HG02623 (cell line): ENCODE data around the gene SPTBN1.
A peak's percentile ranks its signal among the peaks of the same experiment; 100 is the strongest.

Experiments used
- ATAC-seq: cut with Tn5 transposase; IDR thresholded peaks from one replicate; pipeline ENCODE4 v1.9.1; 2021; ENCODE audit warnings: moderate library complexity; ENCODE audit not compliant: unreplicated experiment

The SPTBN1 gene

GRCh38 chr2:54549917-54550518 is 93.9 kb downstream of the SPTBN1 start:
- ATAC-seq, result no peak

DNA sequence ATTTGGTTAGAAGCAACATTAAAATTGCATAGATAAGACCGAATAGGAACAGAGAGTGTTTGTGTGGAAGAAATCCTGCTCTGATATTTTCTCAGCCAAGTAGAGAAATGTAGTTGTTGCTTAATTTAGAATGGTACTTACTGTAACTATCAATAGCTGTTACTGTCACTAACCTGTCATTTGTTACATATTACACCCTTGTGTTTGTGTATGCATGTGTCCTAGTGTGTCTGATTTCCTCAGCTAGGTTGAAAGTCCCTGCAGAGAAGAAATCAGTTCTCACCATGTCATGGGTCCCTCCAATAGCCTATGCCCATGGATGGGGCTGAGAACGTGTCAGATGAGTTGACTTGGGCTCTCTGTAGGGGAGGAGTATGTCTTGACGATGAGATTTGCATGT is 94.4 kb downstream of the SPTBN1 start:
- ATAC-seq, result no peak

DNA sequence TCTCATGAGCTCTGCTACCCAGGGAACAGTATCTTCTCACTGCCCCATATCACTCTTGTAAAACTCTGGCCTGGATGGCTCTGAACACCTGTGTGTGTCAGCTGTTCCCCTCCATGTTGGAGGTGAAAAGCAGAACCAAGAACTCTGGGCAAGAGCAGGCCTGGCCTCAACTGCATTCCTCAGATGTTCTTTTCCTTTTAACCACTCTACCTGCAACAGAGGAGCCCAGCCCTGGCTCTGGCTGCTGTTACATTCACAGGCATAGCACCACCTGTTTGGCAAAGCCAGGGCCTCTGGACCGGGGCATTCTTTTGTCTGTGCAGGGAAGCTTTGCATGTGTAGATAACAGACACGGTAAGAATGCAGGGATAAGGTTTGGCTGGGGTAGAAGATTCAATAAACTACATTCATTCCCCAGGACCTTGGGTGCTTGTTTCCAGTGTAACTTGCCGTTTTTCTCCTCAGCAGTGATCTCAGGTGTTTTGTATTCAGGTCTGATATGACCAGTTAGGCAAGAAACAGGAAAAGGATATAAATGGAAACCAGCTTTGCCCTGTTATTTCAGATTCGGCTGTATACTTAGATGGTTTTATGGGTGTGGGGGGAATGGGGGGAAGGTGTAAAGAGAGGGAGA is 95.1 kb downstream of the SPTBN1 start:
- peak; percentile 79 for ATAC-seq

GRCh38 chr2:54553075-54553474 is 96.9 kb downstream of the SPTBN1 start:
- no peak for ATAC-seq

DNA sequence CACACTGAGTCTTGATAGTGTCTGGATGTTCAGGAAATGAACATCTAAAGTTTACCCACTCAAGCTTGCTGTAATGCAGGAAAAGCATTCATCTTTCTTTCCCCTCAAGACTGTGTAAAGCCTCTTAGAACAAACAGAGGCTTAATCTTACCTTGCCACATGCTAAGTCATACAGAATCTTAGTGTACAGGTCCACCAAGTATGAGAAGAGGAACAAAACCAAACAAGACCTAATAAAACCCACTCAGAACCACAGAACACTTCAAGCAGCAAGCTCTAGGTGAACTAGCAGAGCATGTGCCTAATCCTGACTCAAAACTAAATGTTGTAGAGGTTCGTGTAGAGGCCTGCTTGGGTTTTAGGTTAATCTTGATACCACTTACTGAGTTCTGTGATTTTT is 97.6 kb downstream of the SPTBN1 start:
- ATAC-seq, result no peak

- ATAC-seq, result no peak
Observed at GRCh38 chr2:54555318-54555837, 99.3 kb downstream of the SPTBN1 start.

GRCh38 chr2:54556621-54557121 is 100.5 kb downstream of the SPTBN1 start:
- no peak for ATAC-seq

- no peak for ATAC-seq
Observed at GRCh38 chr2:54557211-54557600, 101.1 kb downstream of the SPTBN1 start.

DNA sequence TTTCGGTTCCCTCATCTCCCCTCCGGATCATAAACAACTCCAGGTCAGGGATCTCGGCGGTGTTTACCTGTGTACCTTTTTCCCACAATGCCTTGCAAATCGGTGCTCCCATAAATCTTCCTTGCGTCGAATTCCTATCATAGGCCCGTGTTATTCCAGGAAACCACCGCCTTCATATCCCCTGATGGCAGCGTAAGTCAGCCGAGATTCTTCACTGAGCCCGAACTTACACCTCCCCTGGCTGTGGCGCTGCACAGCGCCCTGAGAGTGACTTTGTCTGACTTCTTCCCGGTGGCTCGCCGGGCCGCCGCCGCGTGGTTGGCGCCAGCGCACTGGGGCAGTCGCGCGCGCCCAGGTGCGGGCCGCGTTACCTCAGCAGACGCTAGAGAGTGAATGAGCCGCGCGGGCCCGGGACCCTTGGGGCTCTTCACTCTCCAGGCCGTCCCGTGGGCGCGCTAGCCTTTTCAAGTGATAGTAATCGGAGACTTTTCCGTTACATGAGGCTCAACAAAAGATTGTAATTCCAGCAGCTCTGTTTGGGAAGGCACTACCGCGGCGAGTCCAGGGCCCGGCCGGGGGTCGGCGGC is 101.6 kb downstream of the SPTBN1 start:
- peak; percentile 42 for ATAC-seq

DNA sequence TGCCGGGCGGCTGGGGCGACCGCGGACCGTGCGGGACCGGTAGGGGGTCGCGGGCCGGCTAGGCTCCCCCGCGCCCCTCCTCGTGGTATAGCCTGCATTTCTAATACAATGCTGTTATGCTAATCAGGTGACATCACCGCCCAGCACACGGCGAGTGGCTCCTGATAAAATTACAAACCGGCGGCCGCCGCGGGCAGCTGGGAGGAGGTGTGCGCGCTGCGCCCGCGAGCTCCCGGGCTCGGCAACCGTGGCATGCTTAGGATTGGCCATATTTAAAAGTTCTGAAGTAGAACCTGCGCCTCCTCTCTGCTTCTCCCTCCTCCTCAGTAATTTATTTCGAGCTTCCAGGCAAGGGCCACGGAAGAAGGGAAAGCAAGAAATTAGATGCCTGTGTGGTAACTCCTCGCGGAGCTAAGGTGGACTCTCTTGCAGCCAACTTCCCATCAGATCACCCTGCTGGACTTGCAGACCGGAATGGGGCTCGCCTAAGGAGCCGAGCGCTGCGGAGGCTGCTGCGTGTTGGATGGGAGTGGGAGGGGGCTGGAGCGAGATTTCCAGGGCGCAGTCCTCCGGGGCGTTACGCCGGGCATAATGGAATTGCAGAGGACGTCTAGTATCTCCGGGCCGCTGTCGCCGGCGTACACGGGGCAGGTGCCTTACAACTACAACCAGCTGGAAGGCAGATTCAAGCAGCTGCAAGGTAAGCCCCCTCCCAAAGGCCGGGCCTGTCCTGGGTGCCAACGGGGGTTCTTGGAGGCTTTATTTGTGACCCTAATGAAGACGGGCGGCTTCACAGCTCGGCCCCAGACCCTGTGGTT is 102.3 kb downstream of the SPTBN1 start:
- peak; percentile 44 for ATAC-seq

DNA sequence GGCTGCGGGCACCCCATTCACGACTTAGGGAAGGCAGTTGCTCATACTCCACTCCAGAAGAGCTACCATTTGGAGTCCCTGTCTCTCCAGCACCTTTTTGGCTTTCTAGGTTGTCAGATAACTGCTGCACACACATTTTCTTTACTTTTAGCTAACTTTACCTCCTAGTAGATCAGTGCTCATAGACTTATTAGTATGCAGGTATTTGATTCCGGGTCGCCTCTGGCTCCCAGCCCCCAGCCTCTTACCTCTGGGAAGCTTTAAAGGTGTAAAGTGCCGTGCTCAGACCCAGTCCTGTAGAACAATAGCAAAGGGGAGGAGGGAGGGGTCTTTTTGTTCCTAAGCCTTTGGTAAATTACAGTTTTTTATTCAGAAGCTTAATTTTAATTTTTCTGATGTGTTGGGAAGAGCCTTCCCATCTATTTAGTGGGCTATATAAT is 102.9 kb downstream of the SPTBN1 start:
- ATAC-seq, result no peak

GRCh38 chr2:54559593-54560145 is 103.5 kb downstream of the SPTBN1 start:
- ATAC-seq, result no peak

DNA sequence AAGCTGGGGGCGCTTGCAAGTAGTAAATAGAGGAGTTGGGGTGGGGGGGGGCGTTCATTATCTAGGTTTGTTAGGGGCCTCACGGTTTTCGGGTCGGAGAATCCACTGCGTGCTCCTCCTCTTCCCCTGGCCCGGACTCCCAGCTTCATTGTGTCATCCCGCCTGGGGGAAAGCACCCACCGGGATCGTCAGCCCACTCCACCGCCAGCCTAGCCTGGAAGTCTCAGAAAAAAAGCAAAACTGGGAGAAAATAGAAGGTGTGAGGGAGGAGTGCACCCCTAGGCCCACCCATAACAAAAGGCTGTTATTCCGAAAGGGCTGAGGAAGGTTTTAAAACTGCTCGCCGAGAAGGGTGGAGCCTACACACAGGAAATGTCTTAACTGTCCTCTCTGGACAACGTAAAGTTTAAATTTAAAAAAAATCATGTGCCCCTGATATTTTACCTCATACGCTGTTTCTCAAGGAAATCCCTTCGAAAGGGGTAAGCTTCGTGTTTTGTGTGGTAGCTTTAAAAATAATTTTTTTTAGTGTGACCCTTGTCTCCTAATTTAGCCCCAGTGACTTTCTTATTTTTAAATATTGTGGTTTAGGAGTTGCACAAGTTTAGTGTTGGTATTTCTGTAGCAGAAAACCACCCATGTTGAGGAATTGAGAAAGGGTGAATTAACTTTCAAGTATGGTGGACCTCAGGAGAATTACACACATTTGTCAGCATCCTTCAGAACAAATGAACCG is 104.2 kb downstream of the SPTBN1 start:
- peak; percentile 39 for ATAC-seq

- no peak for ATAC-seq
Observed at GRCh38 chr2:54561010-54561409, 104.9 kb downstream of the SPTBN1 start.

DNA sequence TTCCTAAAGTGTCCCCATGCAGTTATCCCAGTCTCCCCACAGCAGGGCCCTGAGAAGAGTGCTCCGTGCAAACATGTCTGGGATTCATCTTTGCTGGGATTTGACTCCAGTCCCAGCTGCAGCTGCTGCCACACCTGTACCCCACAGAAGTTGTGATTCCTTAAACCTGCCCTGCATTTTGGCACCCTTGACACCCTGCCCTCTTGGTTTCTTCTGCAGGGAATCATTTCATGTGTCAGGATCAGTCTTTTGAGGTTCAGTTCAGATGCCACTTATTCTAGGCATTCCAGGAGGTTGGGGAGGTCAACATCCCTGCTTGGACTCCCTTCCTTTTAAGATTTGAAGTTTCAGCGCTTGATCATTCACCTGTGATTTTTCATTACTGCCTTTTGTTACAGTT is 108.3 kb downstream of the SPTBN1 start:
- ATAC-seq, result no peak

DNA sequence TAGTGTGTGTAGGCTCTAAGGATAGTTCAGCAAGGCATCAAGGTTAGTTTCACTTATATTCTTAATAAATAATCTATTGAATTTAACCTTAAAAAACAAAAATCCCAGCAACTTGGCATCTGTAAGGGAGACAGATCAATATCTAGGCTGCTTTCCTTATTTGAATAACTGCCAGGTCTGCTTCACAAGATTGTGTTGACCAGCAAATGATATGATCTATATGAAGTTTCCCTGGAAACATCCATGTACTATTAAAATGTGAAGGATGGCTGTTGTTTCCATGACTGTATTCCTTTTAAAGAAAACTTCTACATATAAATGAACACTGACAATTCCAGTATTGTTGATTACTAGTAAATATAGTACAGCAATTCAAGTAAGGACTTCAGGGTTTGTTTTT is 109.4 kb downstream of the SPTBN1 start:
- ATAC-seq, result no peak

GRCh38 chr2:54566896-54567295 is 110.8 kb downstream of the SPTBN1 start:
- ATAC-seq, result no peak

DNA sequence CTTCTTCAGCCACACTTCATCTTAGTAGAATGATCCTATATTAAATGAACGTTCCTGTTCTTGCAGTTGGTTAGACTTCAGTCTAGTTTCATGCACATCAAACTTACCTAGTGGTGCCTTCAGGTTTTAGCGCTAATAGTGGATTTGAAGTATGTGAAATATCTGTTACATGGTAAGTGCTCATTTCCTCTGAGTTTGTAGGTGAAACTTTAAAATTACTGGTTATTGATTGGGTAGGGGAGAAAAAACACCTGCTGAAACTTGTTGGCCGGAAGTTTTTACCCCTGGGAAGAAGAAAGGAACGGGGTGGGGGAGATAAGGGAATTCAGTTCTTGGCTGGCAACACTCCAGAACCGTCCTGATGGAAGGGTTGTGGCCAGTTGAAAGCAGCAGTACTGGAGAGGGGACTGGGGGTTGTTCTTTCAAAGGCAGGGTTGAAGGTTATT is 112.8 kb downstream of the SPTBN1 start:
- peak; percentile 29 for ATAC-seq

- no peak for ATAC-seq
Observed at GRCh38 chr2:54569745-54570301, 113.7 kb downstream of the SPTBN1 start.

DNA sequence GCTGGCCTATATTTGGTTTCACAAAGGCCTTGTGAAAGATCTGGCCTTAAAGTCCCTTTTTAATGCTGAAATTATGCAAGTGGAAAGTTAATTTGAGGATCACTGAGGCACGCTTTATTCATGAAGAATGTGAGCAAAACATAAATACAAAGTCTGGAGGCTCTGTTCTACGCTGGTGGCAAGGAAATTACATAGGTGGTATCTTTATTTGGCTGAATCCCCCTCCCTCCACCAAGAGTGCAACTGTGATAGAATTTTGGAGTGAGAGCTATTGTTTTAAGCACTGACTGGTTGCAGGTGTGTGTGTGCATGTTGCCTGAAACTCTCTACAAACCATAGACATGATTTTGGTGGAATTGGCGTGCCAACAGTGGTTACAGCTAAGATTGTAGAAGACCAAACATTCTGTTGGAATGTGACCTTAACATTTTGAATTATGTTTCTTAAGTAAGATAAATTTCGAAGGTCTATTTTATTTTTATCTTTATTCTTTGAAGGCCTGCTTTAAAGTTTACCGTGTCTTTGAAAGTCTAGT is 114.3 kb downstream of the SPTBN1 start:
- ATAC-seq, result no peak
